ENCODE measurements around the gene HDAC4.

GRCh38 chr2:239397931-239398471 lies 2.8 kb downstream of the HDAC4 start:
- TF ChIP-seq, protein P1, sequence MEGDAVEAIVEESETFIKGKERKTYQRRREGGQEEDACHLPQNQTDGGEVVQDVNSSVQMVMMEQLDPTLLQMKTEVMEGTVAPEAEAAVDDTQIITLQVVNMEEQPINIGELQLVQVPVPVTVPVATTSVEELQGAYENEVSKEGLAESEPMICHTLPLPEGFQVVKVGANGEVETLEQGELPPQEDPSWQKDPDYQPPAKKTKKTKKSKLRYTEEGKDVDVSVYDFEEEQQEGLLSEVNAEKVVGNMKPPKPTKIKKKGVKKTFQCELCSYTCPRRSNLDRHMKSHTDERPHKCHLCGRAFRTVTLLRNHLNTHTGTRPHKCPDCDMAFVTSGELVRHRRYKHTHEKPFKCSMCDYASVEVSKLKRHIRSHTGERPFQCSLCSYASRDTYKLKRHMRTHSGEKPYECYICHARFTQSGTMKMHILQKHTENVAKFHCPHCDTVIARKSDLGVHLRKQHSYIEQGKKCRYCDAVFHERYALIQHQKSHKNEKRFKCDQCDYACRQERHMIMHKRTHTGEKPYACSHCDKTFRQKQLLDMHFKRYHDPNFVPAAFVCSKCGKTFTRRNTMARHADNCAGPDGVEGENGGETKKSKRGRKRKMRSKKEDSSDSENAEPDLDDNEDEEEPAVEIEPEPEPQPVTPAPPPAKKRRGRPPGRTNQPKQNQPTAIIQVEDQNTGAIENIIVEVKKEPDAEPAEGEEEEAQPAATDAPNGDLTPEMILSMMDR (IDR thresholded peaks at IDR 0.05), result no peak
- no peak for TF ChIP-seq POLR2A (IDR thresholded peaks at IDR 0.05)
